Measurements from ENCODE around the gene PCF11.
"Not testable (repeated sequence)": the region's sequence is repeated elsewhere in the genome, so short reads cannot be mapped to it uniquely, and the experiment has no call there.

Gene PCF11, protein sequence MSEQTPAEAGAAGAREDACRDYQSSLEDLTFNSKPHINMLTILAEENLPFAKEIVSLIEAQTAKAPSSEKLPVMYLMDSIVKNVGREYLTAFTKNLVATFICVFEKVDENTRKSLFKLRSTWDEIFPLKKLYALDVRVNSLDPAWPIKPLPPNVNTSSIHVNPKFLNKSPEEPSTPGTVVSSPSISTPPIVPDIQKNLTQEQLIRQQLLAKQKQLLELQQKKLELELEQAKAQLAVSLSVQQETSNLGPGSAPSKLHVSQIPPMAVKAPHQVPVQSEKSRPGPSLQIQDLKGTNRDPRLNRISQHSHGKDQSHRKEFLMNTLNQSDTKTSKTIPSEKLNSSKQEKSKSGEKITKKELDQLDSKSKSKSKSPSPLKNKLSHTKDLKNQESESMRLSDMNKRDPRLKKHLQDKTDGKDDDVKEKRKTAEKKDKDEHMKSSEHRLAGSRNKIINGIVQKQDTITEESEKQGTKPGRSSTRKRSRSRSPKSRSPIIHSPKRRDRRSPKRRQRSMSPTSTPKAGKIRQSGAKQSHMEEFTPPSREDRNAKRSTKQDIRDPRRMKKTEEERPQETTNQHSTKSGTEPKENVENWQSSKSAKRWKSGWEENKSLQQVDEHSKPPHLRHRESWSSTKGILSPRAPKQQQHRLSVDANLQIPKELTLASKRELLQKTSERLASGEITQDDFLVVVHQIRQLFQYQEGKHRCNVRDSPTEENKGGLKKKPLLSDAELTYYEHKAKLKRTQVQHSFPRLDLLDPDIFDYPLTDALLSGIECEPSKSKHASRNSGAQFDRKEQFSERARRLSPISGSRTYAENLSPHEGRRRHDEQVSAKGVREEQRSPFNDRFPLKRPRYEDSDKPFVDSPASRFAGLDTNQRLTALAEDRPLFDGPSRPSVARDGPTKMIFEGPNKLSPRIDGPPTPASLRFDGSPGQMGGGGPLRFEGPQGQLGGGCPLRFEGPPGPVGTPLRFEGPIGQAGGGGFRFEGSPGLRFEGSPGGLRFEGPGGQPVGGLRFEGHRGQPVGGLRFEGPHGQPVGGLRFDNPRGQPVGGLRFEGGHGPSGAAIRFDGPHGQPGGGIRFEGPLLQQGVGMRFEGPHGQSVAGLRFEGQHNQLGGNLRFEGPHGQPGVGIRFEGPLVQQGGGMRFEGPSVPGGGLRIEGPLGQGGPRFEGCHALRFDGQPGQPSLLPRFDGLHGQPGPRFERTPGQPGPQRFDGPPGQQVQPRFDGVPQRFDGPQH (N-terminal part only)

DNA sequence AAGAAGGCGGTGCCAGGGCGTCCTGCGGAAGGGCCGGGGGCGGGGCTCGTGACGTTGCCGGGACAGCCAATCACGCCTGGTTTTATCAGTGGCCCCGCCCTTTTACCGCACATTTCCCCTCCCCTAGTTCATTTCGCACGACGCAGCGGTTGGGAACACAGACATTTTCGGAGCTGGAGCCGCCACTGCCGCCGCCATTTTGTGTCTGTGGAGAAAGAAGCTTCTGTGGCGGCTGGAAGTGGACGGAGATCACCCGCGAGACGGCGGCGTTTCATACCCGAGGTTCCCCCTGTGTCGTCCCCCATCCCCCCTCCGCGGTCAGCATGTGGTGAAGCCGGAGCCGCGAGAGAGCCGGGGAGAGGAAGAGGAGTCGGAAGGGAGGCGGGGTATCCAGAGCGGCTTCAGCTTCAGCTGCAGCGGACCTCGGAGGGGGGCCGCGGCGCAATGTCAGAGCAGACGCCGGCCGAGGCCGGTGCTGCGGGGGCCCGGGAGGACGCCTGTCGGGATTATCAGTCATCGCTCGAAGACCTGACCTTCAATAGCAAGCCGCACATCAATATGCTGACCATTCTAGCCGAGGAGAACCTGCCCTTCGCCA lies at the start of gene PCF11:
Gene PCF11 (plus strand): TSS at position 136 of the 598 bp plus-strand sequence. CDS start 309 bp downstream, at position 445.
- no peak for DNase-seq

DNA sequence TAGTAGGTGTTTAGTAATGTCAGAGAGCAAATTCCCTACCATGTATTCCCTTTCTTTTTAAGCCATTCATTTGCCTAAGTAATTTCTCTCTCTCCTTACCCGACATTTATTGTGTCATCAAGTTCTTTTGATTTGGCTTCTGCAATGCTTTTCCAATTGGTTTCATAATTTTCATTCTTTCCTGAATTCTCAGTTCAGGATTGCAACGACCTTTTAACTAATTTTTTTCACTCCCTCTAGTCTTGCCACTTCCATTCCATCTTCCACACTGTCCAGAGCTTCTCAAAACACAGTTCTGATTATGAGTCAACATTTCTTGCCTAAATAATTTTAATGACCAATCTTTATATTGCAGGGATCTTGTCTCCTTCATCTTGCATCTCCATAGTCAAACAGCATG lies 44.0 kb upstream of the PCF11 start:
- no peak for DNase-seq

DNA sequence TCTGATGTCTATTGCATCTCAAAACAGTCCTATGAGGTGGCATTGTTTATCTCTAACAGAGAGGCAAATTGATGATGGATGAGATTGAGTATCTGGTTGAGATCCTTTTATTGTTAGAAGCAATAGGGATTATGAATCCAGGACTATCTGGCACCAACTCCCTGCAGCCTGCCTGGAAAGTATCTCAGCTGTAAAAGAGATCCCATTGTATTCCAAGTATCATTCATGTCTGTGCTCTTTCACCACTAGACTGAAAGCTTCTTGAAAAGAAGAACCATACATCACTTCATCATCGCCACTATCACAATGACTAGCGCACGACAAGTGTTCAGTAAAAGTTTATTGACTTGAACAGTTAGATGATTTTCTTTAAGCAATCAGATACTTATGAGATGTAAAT lies 41.9 kb upstream of the PCF11 start:
- no peak for DNase-seq

DNA sequence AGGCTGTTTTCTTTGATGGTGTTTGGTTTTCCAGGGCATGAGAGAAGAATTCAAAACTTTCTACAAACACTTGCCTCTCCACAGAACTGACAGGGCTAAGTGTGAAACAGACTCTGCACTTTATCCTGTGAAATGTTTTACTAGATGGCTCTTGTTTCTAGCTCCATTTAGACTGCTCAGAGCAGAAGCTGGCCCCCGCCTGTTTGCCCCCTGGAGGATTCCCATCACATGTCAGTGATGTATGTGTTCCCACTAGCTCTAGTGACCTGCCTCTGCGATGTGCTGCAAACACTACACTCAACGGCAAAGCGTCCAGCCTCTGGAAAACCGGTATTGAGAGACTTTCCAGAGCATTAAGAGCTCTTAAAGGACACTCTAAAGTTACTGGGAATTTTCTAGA lies 41.4 kb upstream of the PCF11 start:
- DNase-seq = no peak

DNA sequence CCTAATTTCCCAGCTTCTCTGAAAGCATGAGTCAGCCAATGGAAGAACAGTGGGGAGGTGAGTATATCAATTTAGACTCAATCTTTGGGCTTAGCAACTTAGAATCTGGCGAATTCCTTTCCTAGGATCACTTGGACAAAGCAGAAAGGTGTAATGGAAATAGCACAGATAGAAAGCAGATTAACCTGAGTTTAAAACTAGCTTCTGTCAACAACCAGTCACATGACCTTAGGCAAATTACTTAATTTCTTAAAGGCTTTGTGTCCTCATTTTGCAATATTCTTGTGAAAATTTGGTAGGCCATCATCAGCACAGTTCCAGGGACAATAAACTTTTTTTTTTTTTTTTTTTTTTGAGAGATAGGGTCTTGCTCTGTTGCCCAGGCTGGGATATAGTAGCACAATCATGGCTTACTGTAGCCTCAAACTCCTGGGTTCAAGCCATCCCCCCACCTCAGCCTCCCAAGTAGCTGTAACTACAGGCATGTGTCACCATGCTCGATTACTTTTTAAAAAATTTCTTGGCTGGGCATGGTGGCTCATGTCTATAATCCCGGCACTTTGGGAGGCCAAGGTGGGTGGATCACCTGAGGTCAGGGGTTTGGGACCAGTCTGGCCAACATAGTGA lies 40.8 kb upstream of the PCF11 start:
- DNase-seq = no peak

DNA sequence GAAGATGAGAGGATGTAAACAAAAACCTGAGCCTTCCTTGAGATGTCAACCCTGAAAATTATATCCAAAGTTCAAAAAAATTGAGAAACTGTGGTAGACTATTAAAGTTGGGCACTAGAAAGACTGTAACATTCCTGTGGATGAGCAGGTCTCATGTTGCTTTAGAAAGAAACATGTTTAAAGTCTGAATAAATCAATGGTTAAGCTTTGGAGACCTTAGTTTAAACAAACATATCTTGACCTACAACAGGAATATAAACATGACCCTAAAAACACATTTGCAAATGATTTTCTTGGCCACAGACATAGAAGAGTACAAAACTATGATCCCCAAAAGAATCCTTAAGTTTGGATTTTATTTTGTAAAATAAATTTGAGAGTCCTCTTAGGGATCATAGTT lies 38.1 kb upstream of the PCF11 start:
- DNase-seq = no peak

DNA sequence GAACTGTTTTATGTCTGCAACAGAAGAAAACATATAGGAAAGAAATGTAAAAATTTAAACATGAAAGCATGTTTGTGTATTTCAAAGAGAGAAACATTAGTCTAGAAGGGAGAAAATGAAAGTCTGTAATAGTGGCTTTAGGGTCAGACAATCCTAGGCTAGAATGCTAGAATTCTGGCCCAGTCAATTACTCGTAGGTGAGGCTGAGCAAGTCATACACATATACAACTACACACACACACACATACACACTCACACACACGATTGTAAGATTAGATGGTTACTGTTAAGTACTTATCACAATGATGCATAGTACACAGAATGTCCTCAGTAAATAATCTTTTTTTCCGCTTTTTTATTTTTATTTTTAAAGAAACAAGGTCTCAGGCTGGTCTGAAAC lies 37.7 kb upstream of the PCF11 start:
- no peak for DNase-seq

DNA sequence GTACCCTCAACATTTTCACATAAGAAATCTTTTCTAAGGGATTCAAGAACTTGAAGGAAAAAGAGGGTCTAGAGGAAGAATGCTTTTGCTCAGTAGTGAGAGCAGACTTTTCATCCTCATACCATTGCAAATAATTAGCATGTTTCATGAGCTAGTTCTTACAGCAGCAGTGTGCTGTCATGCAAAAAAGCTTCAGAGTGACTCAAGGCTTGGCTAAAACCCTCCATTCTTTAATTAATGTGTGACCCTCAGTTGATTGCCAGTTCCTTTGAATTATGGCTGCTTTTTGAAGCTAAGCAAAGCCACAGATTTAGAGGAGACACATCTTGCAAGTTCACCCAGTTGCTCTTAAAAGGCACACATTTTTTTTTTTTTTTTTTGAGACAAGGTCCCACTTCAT lies 36.6 kb upstream of the PCF11 start:
- no peak for DNase-seq

DNA sequence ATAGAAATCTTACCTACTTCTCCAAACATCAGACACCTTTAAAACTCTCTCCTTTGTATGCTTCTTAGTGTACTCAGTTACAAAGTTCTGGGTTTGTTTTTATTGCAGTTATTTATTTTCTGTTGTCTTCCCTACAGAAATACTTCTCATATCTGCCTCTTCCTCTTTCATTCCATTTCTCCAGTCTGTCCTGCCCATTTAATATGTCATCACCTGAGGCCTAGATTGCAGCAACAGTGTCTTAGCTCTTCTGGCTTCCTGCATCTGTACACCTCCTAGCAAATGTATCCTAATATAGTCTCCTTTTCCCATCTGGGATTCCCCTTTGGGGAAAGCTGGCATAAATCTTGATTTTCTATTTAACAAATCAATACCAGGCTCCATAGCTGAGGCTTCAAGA lies 34.9 kb upstream of the PCF11 start:
- no peak for DNase-seq

DNA sequence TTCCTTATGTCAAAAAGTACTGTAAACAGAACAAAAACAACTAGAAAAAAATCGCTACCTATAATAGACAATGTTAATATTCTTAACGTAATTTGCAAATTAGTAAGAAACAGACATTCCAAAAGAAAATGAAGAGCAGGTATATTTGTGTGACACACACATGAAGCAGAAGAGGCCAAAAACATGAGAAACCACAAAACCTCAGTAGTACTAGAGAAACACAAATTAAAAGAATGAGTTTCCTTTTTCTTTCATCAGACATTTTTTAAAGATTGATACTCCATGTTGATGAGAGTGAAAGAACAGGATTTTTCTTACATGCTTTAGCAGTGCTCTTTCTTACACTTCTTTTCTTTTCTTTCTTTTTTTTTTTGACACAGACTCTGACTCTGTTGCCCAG lies 34.2 kb upstream of the PCF11 start:
- no peak for DNase-seq

DNA sequence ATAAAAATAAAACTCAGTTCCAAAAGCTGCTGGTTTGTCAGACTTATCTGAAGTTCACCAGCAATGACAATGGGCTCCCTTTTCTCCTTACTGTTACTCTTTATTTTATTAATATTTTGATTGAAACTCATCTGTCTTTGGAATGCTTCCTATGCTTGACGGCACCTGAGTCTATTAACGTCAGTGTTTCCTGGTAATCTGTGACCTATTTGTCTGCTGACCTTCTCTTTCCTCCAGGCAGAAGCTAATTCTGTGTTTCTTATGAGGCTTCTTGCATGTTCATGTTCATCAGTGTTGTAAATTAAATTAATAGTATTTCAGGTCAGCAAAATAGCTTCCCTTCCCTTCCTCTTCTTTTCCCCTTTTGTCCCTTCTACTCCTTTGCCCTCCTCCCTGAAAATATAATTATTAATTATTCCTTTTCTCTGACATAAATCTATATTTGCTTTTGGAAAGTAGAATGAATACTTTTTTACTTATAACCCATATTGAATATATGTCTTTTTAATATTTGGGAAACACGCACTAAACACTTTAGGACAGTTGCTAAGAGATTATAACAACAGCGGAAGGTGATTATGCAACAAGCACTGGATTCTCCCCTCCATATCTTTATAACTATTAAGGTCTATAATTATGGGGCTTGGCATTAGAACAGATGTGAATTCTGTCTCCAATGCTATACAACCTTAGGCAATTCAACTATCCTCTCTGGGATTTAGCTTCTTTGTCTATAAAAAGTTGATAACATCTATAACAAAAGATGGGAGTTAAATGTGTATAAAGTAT lies 32.1 kb upstream of the PCF11 start:
- DNase-seq = no peak

DNA sequence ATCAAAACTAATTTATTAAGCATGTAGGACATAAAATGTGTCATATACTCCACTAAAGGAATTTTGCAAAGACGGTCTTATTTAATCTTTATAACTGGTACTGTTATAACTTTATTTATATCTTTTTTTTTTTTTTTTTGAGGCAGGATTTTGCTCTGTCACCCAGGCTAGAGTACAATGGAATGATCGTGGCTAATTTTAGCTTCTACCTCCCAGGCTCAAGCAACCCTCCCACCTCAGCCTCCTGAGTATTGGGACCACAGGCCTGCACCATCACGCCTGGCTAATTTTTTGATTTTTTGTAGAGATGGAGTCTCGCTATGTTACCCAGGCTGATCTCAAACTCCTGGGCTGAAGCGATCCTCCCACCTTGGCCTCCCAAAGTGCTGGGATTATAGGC lies 31.4 kb upstream of the PCF11 start:
- DNase-seq = no peak

DNA sequence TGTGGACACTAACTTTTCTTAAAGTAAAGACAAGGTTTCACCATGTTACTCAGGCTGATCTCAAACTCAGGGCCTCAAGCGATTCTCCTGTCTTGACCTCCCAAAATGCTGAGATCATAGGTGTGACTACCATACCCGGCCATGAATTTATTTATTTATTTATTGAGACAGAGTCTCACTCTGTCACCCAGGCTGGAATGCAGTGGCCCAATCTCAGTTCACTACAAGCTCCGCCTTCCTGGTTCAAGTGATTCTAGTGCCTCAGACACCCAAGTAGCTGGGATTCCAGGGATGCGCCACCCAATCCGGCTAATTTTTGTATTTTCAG lies 29.7 kb upstream of the PCF11 start:
- DNase-seq = no peak

DNA sequence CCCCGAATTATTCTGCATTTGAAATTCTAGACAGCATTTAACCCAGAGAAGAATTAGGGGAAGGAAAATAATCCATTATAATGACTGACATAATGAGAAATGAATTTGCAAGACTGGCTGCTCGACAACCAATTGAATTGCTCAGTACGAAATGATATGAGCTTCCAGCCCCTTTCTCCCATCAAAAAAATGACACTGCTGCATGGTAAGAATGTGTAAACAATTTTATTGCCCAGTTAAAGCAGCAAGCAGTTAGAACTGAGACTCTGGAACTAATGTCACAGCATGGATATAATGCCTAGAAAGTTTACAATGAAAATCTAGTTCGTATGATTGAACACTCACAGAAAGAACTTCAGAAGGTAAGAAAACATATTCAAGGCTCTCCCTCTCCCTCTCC lies 24.7 kb upstream of the PCF11 start:
- peak; percentile 2 for DNase-seq

DNA sequence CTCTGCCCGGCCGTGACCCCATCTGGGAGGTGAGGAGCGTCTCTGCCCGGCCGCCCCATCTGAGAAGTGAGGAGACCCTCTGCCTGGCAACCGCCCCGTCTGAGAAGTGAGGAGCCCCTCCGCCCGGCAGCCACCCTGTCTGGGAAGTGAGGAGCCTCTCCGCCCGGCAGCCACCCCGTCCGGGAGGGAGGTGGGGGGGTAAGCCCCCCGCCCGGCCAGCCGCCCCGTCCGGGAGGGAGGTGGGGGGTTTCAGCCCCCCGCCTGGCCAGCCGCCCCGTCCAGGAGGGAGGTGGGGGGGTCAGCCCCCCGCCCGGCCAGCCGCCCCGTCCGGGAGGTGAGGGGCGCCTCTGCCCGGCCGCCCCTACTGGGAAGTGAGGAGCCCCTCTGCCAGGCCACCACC lies 23.7 kb upstream of the PCF11 start:
- DNase-seq = not testable (repeated sequence)

DNA sequence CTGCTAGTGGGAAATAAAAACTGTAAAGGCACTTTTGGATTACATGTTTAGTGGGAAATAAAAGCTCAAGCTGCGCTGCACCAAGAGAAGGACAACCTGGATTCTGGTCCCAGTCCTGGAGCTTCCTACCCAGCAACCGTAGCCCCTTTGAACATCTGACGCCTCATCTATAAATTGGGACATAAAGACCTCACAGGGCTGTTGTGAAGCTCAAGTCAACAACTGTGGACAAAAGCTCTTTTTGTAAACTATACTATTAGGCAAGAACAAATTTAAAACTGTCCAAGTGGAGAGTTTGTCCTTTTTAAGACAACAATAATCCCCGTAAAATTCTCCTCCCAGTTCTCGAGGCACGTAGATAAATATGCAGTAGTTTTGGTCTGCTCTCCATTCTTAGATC lies 17.6 kb upstream of the PCF11 start:
- no peak for DNase-seq

DNA sequence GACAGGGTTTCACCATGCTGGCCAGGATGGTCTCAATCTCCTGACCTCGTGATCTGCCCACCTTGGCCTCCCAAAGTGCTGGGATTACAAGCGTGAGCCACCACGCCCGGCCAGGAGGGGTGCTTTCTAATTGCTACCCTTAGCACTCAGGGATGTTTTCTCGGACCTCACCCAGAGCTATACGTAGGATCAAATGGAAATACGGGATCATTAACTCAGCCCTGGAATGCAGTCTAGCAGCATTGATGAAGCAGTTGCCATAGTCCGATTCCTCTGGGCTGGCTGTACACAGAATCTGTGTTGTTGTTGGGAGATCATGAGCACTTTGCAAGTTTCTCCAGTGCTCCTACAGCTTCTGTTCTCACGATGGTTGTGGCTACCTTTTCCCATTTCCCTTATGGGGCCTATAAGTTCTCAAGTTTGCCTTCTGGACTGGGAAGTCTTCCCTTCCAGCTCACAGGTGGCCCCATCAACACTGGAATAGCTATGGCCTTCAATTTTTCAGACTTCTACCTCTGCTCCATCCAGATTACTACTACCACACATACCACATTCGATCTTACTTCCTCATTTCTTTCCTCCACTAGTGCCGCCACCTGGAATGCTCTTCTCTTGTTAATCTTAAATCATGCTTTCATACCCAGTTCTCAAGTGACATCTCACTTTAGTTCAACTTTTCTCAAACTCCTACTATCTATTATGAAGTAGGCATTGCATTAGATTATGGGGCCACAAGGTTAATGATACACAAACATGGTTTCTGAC lies 16.1 kb upstream of the PCF11 start:
- no peak for DNase-seq

DNA sequence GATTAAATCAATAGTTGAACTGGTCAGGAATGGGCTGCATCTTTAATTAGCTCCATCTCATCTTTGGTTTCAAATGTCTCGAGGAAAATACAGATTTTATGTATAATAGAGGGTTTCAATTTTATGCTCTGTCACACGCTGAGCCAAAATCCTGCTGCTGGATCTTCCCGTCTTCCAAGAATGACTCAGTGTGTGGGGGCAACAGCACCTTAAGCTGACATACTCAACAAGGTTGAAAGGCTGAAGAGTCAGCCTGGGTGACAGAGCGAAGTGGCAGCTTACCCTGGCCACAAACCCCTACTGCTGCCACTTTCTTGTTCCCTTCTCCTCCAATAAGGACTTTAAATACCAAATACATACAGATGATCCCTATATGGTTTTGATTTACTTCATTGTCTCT lies 9.0 kb upstream of the PCF11 start:
- no peak for DNase-seq

DNA sequence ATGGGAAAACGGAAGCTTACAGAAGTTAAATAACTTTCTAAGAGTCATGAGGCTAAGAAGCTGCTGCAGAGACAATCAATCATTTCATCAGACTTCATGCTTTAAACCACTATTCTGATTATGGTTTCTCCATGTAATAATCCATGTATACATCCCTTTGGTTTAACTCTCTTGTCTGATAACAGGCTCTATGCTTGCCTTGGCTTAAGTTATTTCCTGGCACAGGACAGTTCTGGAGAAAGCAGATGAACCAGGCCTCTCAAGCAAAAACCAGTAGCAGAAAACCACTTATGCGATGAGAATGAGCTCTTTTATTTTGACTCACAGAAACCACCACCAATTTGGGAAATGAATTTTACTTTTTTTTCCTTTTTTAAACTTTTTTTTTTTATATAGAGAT lies 6.5 kb upstream of the PCF11 start:
- no peak for DNase-seq

DNA sequence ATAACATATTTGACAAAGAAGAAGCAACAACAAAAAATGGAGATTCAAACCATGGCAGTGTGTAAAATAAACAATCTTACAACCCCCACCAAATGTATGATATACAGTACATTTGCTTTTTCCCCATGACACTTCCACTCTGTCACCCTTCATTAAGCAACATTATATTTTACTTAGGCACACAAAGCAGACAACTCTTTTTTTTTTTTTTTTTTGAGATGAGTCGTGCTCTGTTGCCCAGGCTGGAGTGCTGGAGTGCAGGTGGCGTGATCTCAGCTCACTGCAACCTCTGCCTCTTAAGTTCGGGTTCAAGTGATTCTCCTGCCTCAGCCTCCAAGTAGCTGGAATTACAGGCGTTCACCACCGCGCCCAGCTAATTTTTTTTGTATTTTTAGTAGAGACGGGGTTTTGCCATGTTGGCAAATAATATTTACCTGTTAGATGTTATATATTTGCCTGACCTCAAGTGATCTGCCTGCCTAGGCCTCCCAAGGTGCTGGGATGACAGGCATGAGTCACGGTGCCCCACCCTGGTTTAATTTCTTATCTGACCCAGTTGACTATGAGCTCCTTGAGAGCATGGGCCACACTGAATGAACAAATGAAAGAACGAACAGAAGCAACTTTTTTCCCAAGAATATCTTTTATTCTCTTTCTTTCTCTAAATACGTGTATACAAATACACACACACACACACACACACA lies 5.5 kb upstream of the PCF11 start:
- no peak for DNase-seq
